ENCODE results near the gene TDRD12. TPM values are rescaled to one million over a fixed set of nuclear protein-coding genes. Genes with fewer than 3 reads are reported as not detected.
"Not testable (repeated sequence)": the region's sequence is repeated elsewhere in the genome, so short reads cannot be mapped to it uniquely, and the experiment has no call there.

Gene TDRD12
- total RNA-seq, 4 donors from 2014 or later: 0.48 TPM; not detected in 3

DNA sequence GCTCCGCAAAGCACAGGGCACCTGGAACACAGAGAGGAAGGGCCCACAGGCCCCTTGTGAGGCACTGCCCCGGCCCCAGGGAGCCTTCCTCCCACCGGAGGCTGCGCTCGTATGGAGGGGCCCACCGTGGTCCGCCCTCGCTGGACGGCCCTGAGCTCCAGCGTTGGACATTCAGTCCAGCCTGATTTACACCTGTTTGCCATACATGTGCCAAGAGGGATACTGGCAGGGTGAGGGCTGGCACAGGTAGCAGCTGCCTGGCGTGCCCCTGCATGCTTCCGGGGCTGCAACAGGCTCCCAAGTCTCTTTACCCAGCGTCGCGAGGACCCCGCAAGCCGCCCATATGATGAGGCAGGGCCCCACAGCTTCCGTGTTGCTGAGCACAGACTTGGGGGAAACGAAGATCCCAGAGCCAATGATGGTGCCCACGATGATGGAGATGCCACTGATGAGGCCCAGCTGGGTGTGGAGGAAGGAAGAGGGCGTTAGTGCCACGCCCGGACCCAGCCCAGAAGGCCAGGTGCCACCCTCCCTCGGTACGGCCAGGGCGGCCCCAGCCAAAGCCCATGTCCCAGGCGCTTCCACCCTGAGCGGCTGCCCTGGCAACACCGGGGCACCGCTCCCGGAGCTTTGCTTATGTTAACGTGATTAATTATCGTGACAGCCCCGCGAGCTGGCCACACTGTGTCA, 144.9 kb downstream of the TDRD12 start:
- in situ Hi-C loops (cut with MboI; ENCODE audit: low pct_ligation_motif_present in 1 of 4, low pct_unique_long_range_greater_than_20kb in 1 of 4, low sequenced_read_pairs in 3 of 4) (no loop called here), intact Hi-C loops (cut with DNase I; ENCODE audit: low total_unique reads) (no loop called here)
- Histone ChIP-seq H3K36me3 (no peaks in the 10 kb centered on the region), H3K4me3 (no peak overlapping the region), H3K9me3 (no peaks in the 10 kb centered on the region), H3K27ac (no peak overlapping the region), H3K4me1 (no peaks in the 10 kb centered on the region), H3K27me3 (peaks cover 6% of the 10 kb centered on the region)
- WGBS, 2 donors (ENCODE audit: low coverage in 1 of 2): 82 to 83% methylated on average over 4 to 30 of the region's 35 CpGs
- no peak for DNase-seq
- no peak for TF ChIP-seq POLR2AphosphoS5 (IDR thresholded peaks at IDR 0.05)
- TF ChIP-seq EP300 (IDR thresholded peaks at IDR 0.05; ENCODE audit: low read depth): no peak
- no peak for TF ChIP-seq POLR2A (IDR thresholded peaks at IDR 0.05)
- TF ChIP-seq, protein P1, sequence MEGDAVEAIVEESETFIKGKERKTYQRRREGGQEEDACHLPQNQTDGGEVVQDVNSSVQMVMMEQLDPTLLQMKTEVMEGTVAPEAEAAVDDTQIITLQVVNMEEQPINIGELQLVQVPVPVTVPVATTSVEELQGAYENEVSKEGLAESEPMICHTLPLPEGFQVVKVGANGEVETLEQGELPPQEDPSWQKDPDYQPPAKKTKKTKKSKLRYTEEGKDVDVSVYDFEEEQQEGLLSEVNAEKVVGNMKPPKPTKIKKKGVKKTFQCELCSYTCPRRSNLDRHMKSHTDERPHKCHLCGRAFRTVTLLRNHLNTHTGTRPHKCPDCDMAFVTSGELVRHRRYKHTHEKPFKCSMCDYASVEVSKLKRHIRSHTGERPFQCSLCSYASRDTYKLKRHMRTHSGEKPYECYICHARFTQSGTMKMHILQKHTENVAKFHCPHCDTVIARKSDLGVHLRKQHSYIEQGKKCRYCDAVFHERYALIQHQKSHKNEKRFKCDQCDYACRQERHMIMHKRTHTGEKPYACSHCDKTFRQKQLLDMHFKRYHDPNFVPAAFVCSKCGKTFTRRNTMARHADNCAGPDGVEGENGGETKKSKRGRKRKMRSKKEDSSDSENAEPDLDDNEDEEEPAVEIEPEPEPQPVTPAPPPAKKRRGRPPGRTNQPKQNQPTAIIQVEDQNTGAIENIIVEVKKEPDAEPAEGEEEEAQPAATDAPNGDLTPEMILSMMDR (IDR thresholded peaks at IDR 0.05): no peak

DNA sequence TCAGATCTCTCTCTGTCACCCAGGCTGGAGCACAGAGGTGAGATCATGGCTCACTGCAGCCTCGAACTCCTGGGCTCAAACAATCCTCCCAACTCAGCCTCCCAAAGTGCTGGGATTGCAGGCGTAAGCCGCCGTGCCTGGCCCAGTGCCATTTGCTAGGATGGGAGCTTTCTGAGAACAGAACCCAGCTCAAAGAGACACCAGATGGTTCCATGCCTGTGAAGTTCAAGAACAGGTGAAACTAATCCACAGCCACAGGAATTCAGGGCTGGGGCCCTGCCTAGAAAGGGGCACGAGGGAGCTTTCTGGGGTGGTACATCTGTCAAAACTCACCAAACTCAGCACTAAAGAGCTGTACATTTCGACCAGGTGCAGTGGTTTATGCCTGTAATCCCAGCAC, 145.8 kb downstream of the TDRD12 start:
- Histone ChIP-seq H3K36me3 (no peaks in the 10 kb centered on the region), H3K4me3 (no peak overlapping the region), H3K9me3 (no peaks in the 10 kb centered on the region), H3K4me1 (no peaks in the 10 kb centered on the region), H3K27me3 (peaks cover 6% of the 10 kb centered on the region), H3K27ac (no peak overlapping the region)
- WGBS, 2 donors (ENCODE audit: low coverage in 1 of 2): 83 to 87% methylated on average over 3 to 6 of the region's 6 CpGs
- in situ Hi-C loops (cut with MboI; ENCODE audit: low pct_ligation_motif_present in 1 of 4, low pct_unique_long_range_greater_than_20kb in 1 of 4, low sequenced_read_pairs in 3 of 4): no loop called here
- no peak for TF ChIP-seq EP300 (IDR thresholded peaks at IDR 0.05; ENCODE audit: low read depth)
- no peak for TF ChIP-seq POLR2AphosphoS5 (IDR thresholded peaks at IDR 0.05)
- TF ChIP-seq, protein P1 (IDR thresholded peaks at IDR 0.05): no peak
- TF ChIP-seq POLR2A (IDR thresholded peaks at IDR 0.05): no peak
- no peak for DNase-seq
- intact Hi-C loops (cut with DNase I; ENCODE audit: low total_unique reads): no loop called here

DNA sequence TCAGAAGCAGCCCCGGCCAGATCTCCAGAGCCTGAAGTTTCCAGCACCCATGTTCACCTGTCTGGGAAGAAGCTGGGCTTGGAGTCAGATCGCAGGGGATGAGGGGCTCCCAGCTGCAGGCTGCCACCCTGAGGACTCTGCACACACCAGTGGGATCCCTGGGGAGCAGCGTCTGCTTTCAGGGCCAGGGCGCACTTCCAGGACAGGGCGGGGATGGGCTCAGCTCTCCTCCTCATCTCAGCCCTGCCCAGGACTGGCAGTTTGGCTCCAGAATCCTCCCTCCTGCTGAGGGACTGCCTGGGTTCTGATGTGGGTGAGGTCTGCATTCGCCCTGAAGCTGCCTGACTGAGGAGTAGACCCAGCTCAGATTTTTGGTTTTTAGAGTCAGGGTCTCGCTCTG, 146.5 kb downstream of the TDRD12 start:
- no peaks in the 10 kb centered on the region for H3K36me3 ChIP-seq
- no peak overlapping the region for H3K27ac ChIP-seq
- no peak overlapping the region for H3K4me3 ChIP-seq
- WGBS, 2 donors (ENCODE audit: low coverage in 1 of 2): 80 to 87% methylated on average over 1 to 4 of the region's 7 CpGs
- no peak for DNase-seq
- TF ChIP-seq POLR2A (IDR thresholded peaks at IDR 0.05) (no peak), POLR2AphosphoS5 (IDR thresholded peaks at IDR 0.05) (no peak), EP300 (IDR thresholded peaks at IDR 0.05; ENCODE audit: low read depth) (no peak)
- TF ChIP-seq, protein P1 (IDR thresholded peaks at IDR 0.05): no peak
- intact Hi-C loops (cut with DNase I; ENCODE audit: low total_unique reads) (no loop called here), in situ Hi-C loops (cut with MboI; ENCODE audit: low pct_ligation_motif_present in 1 of 4, low pct_unique_long_range_greater_than_20kb in 1 of 4, low sequenced_read_pairs in 3 of 4) (no loop called here)
- peaks cover 8% of the 10 kb centered on the region for H3K27me3 ChIP-seq
- no peaks in the 10 kb centered on the region for H3K9me3 ChIP-seq
- H3K4me1 ChIP-seq: no peaks in the 10 kb centered on the region

DNA sequence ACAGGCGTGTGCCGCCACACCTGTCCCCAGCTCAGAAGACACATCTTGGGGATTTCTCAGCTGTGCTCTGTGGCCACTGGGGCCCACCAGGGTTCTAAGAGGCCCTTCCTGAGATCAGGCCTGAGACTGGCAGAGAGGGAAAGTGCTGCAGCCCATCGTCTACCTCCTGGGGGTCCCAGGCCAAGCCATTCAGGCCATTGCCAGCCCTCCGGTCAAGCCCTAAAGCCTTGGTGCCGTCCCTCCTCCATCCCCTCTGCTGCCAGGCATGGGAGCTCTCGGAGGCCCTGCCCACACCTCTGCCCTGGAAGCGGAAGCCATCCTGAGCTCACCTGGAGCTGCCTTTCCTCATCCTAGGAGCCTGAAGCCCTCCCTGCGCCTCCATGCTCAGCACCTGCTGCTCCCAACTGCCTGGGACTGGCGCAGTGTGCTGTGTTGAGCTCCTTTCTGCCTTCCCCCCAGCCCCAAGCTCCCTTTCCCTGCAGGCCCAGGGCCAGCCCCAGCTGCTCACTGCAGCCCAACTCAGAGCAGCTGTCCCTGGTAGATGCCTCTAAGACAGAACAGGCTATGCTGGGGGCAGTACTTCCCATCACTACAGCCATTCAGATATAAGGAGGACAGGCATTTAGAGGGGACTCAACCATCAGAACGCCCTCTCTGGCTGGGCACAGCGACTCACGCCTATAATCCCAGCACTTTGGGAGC, 147.1 kb downstream of the TDRD12 start:
- no peaks in the 10 kb centered on the region for H3K9me3 ChIP-seq
- H3K27me3 ChIP-seq: peaks cover 14% of the 10 kb centered on the region
- no peaks in the 10 kb centered on the region for H3K36me3 ChIP-seq
- TF ChIP-seq, protein P1 (IDR thresholded peaks at IDR 0.05): no peak
- no peak for TF ChIP-seq POLR2A (IDR thresholded peaks at IDR 0.05)
- no peak for TF ChIP-seq EP300 (IDR thresholded peaks at IDR 0.05; ENCODE audit: low read depth)
- no peak for TF ChIP-seq POLR2AphosphoS5 (IDR thresholded peaks at IDR 0.05)
- in situ Hi-C loops (cut with MboI; ENCODE audit: low pct_ligation_motif_present in 1 of 4, low pct_unique_long_range_greater_than_20kb in 1 of 4, low sequenced_read_pairs in 3 of 4): no loop called here
- H3K4me1 ChIP-seq: no peaks in the 10 kb centered on the region
- no peak overlapping the region for H3K4me3 ChIP-seq
- WGBS, 2 donors (ENCODE audit: low coverage in 1 of 2): 87% methylated on average over 9 of the region's 12 CpGs; no CpG with 5 or more reads in 1 of the 2 donors
- intact Hi-C loops (cut with DNase I; ENCODE audit: low total_unique reads): no loop called here
- no peak overlapping the region for H3K27ac ChIP-seq
- no peak for DNase-seq

DNA sequence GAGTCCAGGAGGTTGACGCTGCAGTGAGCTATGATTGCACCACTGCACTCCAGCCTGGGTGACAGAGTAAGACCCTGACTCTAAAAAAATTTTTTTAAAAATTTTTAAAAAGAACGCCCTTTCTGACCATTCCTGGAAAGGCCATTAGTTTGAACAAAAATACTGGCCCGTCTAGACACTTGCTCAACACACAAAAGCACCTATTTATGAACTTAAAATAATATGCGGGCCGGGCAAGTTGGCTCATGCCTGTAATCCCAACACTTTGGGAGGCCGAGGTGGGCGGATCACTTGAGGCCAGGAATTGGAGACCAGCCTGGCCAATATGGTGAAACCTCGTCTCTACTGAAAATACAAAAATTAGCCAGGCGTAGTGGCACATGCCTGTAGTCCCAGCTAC, 147.9 kb downstream of the TDRD12 start:
- H3K9me3 ChIP-seq; H3K4me3 ChIP-seq; H3K4me1 ChIP-seq; H3K27ac ChIP-seq; DNase-seq; in situ Hi-C loops (cut with MboI; ENCODE audit: low pct_ligation_motif_present in 1 of 4, low pct_unique_long_range_greater_than_20kb in 1 of 4, low sequenced_read_pairs in 3 of 4); H3K36me3 ChIP-seq; intact Hi-C loops (cut with DNase I; ENCODE audit: low total_unique reads): not testable (repeated sequence)
- H3K27me3 ChIP-seq: peaks cover 14% of the 10 kb centered on the region
- WGBS, 2 donors (ENCODE audit: low coverage in 1 of 2): 80 to 97% methylated on average over 1 to 9 of the region's 9 CpGs
